ENCODE data around the gene GDA. TPM values are rescaled to one million over a fixed set of nuclear protein-coding genes. Genes with fewer than 3 reads are reported as not detected.

GDA gene
- total RNA-seq, 1 experiment from 2014 or later, result 3.6 TPM

- Mint-ChIP-seq H3K4me1 (peaks cover 7 to 8% of the 10 kb centered on the region in 2 experiments; a peak in 3 of 4 replicates), H3K27ac (no peak overlapping the region), H3K36me3 (ENCODE audit: insufficient read depth in 1 of 3, low read depth in 3 of 3) (peaks cover 3 to 26% (median 8%) of the 10 kb centered on the region in 3 experiments; a peak in 6 of 7 replicates), H3K27me3 (ENCODE audit: low read depth) (no peaks in the 10 kb centered on the region), H3K9me3 (peaks cover 20 to 24% of the 10 kb centered on the region in 2 experiments), H3K4me3 (no peak overlapping the region)
- TF ChIP-seq CTCF (conservative IDR thresholded peaks at IDR 0.05), result no peak
- H3K79me2 ChIP-seq (ENCODE audit: insufficient read depth, low read length), result no peaks in the 10 kb centered on the region
- no peak overlapping the region for H2AFZ ChIP-seq (ENCODE audit: low read length)
- DNase-seq, result no peak
- no peak overlapping the region for H2BK120ac ChIP-seq (ENCODE audit: low read depth, low read length, poor library complexity, severe bottlenecking)
- no peak overlapping the region for H2BK15ac ChIP-seq (ENCODE audit: low read depth, low read length)
- no peak overlapping the region for H3K18ac ChIP-seq (ENCODE audit: insufficient read length, low read depth, low read length)
- H3K27ac ChIP-seq (ENCODE audit: insufficient read length, low read depth, low read length), result no peak overlapping the region
- no peak overlapping the region for H3K4ac ChIP-seq (ENCODE audit: low read depth, low read length)
- H4K20me1 ChIP-seq (ENCODE audit: control insufficient read depth, insufficient read depth, insufficient read length), result no peaks in the 10 kb centered on the region
- WGBS (ENCODE audit: extremely low coverage, insufficient read length, low lambda C conversion rate), result no CpG with 5 or more reads among the region's 2 CpGs
- no peak overlapping the region for H3K9ac ChIP-seq (ENCODE audit: extremely low read depth, insufficient read length, low read length)
- no peaks in the 10 kb centered on the region for H3K4me1 ChIP-seq (ENCODE audit: insufficient read depth, low read length)
- H2BK5ac ChIP-seq (ENCODE audit: insufficient read length, low read length), result no peak overlapping the region
- no peaks in the 10 kb centered on the region for H3K27me3 ChIP-seq (ENCODE audit: insufficient read depth, low read length)
- H3K4me2 ChIP-seq (ENCODE audit: insufficient read depth, insufficient read length, low read length), result no peak overlapping the region
- no peak overlapping the region for H2BK20ac ChIP-seq (ENCODE audit: low read depth, low read length, poor library complexity, severe bottlenecking)
- no peak overlapping the region for H2AK5ac ChIP-seq (ENCODE audit: insufficient read length, low read length)
- no peak overlapping the region for H4K8ac ChIP-seq (replicated peaks; ENCODE audit: insufficient read length, low read depth, low read length)
- no peak overlapping the region for H3K23ac ChIP-seq (ENCODE audit: insufficient read length, low read depth, low read length)
- H4K91ac ChIP-seq (ENCODE audit: insufficient read length, low read depth, low read length), result no peak overlapping the region
- no peaks in the 10 kb centered on the region for H3K9me3 ChIP-seq (ENCODE audit: control insufficient read depth, low read depth, low read length)
- H2BK12ac ChIP-seq (ENCODE audit: insufficient read length, low read depth, low read length), result no peak overlapping the region
- no peaks in the 10 kb centered on the region for H3K23me2 ChIP-seq (ENCODE audit: insufficient read length, low read depth, low read length, poor library complexity, severe bottlenecking)
- no peaks in the 10 kb centered on the region for H3K79me1 ChIP-seq (ENCODE audit: insufficient read depth, low read depth, low read length, poor library complexity, severe bottlenecking)
- H3T11ph ChIP-seq (ENCODE audit: low read length), result no peak overlapping the region
- H3K14ac ChIP-seq (ENCODE audit: insufficient read depth, low read length), result no peak overlapping the region
- no peak overlapping the region for H3K56ac ChIP-seq (ENCODE audit: insufficient read length, low read depth, low read length)
- no peak overlapping the region for H4K5ac ChIP-seq (ENCODE audit: insufficient read length, low read depth, low read length)
These were observed 140.2 kb downstream of the GDA start for GRCh38 chr9:72289401-72289800.

All from H9 (cell line).